Mammary epithelial cell (primary cell): ENCODE measurements around the gene MTAP.

Experiments
- CTCF ChIP-seq, 2 donors: IDR thresholded peaks in 1 of 2; conservative IDR thresholded peaks in 1 of 2; 2 replicates each; pipeline ENCODE4 v1.5.1; 2011 to 2012; ENCODE audit warnings: inconsistent platforms in 2 of 2, low read length in 2 of 2, mild to moderate bottlenecking in 2 of 2, control low read depth in 1 of 2, low read depth in 1 of 2; ENCODE audit not compliant: insufficient read depth in 1 of 2; ENCODE audit errors: extremely low read depth in 1 of 2
- EZH2 ChIP-seq: IDR thresholded peaks from 2 replicates; pipeline ENCODE4 v1.6.1; 2012; ENCODE audit warnings: low read length, inconsistent platforms, borderline replicate concordance

GRCh38 chr9:21933865-21934264 is 131.4 kb downstream of the MTAP start:
- TF ChIP-seq CTCF (conservative IDR thresholded peaks at IDR 0.05 in 1 of 2, IDR thresholded peaks at IDR 0.05 in 1 of 2; ENCODE audit: extremely low read depth in 1 of 2, insufficient read depth in 1 of 2, low read depth in 1 of 2, low read length in 2 of 2) (no peak), EZH2 (no peak)
